HepG2 (cell line): ENCODE results near the gene MCF2L. TPM values are rescaled to one million over a fixed set of nuclear protein-coding genes. Genes with fewer than 3 reads are reported as not detected.

Source experiments
- CBX5 ChIP-seq: sonication (generic); formaldehyde crosslinking; IDR thresholded peaks from 2 replicates; pipeline ENCODE4 v1.4.0; 2020; ENCODE audit warnings: missing genetic modification reagents, borderline replicate concordance
- FIP1L1 ChIP-seq: fragments of 200-400 bp; formaldehyde crosslinking; IDR thresholded peaks from 2 replicates; pipeline ENCODE4 v1.6.1; 2018; ENCODE audit warnings: low read depth, mild to moderate bottlenecking, low read length, moderate library complexity, borderline replicate concordance; ENCODE audit not compliant: insufficient read depth
- HNRNPLL ChIP-seq: fragments of 200-400 bp; formaldehyde crosslinking; IDR thresholded peaks from 2 replicates; pipeline ENCODE4 v1.6.1; 2017; ENCODE audit warnings: mild to moderate bottlenecking, low read depth, low read length; ENCODE audit not compliant: poor library complexity, severe bottlenecking
- NR2F2 ChIP-seq: IDR thresholded peaks from 2 replicates; pipeline ENCODE4 v1.6.1; 2012; ENCODE audit warnings: low read depth, inconsistent platforms, borderline replicate concordance
- PHB2 ChIP-seq: fragments of 450-650 bp; IDR thresholded peaks from 2 replicates; pipeline ENCODE4 v1.6.1; 2018; ENCODE audit not compliant: partially characterized antibody
- ZBTB42 ChIP-seq: sonication (generic); formaldehyde crosslinking; IDR thresholded peaks from 2 replicates; pipeline ENCODE4 v1.5.0; 2020; ENCODE audit warnings: mild to moderate bottlenecking, missing genetic modification reagents
- ZNF629 ChIP-seq: sonication (generic); formaldehyde crosslinking; conservative IDR thresholded peaks from 2 replicates; pipeline ENCODE4 v1.5.0; 2020; ENCODE audit warnings: missing genetic modification reagents
- ZNF672 ChIP-seq: sonication (generic); formaldehyde crosslinking; IDR thresholded peaks from 2 replicates; pipeline ENCODE4 v1.8.1; 2022; ENCODE audit warnings: missing genetic modification reagents
- ZNF75D ChIP-seq: sonication (generic); formaldehyde crosslinking; IDR thresholded peaks from 2 replicates; pipeline ENCODE4 v1.8.1; 2023; ENCODE audit warnings: missing genetic modification reagents, mild to moderate bottlenecking, borderline replicate concordance
- polyA plus RNA-seq, 8 experiments: library from polyadenylated mRNA; depleted of rRNA in 3 of 8; stranded (reverse) in 7 of 8; unstranded in 1 of 8; fragments of >200 nt; fragmentation: Illumina TruSeq in 4 of 8; extraction: Trizol in 4 of 8; gene quantifications; 2 replicates each; pipeline versions ENCODE4 v1.2.1 to v1.2.3, GENCODE V29; 2011 to 2016; ENCODE audit warnings: low read depth in 4 of 8, missing spikeins in 1 of 8, mixed read lengths in 1 of 8; ENCODE audit not compliant: insufficient read depth in 1 of 8
- total RNA-seq, 5 experiments: library from RNA; depleted of rRNA; stranded (reverse); fragments of >200 nt; fragmentation: Illumina TruSeq; extraction: Trizol; gene quantifications; 2 replicates each; pipeline ENCODE4 v1.2.3, GENCODE V29; 2016; ENCODE audit warnings: low read depth in 1 of 5
- TF ChIP-seq, protein P1 (sequence below): IDR thresholded peaks from 2 replicates; pipeline ENCODE4 v1.6.1; 2016; ENCODE audit warnings: missing compliant biosample characterization, missing genetic modification reagents, borderline replicate concordance
- TF ChIP-seq, protein P2 (sequence below): sonication (generic); formaldehyde crosslinking; IDR thresholded peaks from 2 replicates; pipeline ENCODE4 v1.5.0; 2020; ENCODE audit warnings: mild to moderate bottlenecking, missing genetic modification reagents, borderline replicate concordance

The MCF2L gene
- total and polyA plus RNA-seq, 2 of the 13 experiments (the other 11 are each of a cell fraction or from before 2014, with no cell fraction given), result 19.4 to 28.4 TPM

DNA sequence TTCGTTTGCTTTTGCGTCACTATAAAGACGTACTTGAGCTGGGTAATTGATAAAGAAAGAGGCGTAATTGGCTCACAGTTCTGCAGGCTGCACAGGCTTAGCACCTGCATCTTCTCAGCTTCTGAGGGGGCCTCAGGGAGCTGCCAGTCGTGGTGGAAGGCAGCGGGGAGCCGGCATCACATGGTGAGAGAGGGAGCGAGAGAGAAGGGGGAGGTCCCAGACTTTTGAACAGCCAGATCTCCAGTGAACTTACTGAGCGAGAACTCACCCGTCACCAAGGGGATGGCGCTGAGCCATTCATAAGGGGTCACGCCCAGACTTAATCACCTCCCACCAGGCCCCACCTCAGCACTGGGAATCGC, 77.8 kb downstream of the MCF2L start (continued):
- TF ChIP-seq ZBTB42 (CRISPR knock-in tag) (no peak), PHB2 (no peak), CBX5 (CRISPR knock-in tag) (no peak), HNRNPLL (no peak), ZNF629 (CRISPR knock-in tag) (no peak), FIP1L1 (no peak), ZNF672 (no peak), ZNF75D (CRISPR knock-in tag) (no peak), NR2F2 (no peak)
- TF ChIP-seq, protein P1, sequence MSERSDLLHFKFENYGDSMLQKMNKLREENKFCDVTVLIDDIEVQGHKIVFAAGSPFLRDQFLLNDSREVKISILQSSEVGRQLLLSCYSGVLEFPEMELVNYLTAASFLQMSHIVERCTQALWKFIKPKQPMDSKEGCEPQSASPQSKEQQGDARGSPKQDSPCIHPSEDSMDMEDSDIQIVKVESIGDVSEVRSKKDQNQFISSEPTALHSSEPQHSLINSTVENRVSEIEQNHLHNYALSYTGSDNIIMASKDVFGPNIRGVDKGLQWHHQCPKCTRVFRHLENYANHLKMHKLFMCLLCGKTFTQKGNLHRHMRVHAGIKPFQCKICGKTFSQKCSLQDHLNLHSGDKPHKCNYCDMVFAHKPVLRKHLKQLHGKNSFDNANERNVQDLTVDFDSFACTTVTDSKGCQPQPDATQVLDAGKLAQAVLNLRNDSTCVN (CRISPR knock-in tag), result no peak
- TF ChIP-seq, protein P2, sequence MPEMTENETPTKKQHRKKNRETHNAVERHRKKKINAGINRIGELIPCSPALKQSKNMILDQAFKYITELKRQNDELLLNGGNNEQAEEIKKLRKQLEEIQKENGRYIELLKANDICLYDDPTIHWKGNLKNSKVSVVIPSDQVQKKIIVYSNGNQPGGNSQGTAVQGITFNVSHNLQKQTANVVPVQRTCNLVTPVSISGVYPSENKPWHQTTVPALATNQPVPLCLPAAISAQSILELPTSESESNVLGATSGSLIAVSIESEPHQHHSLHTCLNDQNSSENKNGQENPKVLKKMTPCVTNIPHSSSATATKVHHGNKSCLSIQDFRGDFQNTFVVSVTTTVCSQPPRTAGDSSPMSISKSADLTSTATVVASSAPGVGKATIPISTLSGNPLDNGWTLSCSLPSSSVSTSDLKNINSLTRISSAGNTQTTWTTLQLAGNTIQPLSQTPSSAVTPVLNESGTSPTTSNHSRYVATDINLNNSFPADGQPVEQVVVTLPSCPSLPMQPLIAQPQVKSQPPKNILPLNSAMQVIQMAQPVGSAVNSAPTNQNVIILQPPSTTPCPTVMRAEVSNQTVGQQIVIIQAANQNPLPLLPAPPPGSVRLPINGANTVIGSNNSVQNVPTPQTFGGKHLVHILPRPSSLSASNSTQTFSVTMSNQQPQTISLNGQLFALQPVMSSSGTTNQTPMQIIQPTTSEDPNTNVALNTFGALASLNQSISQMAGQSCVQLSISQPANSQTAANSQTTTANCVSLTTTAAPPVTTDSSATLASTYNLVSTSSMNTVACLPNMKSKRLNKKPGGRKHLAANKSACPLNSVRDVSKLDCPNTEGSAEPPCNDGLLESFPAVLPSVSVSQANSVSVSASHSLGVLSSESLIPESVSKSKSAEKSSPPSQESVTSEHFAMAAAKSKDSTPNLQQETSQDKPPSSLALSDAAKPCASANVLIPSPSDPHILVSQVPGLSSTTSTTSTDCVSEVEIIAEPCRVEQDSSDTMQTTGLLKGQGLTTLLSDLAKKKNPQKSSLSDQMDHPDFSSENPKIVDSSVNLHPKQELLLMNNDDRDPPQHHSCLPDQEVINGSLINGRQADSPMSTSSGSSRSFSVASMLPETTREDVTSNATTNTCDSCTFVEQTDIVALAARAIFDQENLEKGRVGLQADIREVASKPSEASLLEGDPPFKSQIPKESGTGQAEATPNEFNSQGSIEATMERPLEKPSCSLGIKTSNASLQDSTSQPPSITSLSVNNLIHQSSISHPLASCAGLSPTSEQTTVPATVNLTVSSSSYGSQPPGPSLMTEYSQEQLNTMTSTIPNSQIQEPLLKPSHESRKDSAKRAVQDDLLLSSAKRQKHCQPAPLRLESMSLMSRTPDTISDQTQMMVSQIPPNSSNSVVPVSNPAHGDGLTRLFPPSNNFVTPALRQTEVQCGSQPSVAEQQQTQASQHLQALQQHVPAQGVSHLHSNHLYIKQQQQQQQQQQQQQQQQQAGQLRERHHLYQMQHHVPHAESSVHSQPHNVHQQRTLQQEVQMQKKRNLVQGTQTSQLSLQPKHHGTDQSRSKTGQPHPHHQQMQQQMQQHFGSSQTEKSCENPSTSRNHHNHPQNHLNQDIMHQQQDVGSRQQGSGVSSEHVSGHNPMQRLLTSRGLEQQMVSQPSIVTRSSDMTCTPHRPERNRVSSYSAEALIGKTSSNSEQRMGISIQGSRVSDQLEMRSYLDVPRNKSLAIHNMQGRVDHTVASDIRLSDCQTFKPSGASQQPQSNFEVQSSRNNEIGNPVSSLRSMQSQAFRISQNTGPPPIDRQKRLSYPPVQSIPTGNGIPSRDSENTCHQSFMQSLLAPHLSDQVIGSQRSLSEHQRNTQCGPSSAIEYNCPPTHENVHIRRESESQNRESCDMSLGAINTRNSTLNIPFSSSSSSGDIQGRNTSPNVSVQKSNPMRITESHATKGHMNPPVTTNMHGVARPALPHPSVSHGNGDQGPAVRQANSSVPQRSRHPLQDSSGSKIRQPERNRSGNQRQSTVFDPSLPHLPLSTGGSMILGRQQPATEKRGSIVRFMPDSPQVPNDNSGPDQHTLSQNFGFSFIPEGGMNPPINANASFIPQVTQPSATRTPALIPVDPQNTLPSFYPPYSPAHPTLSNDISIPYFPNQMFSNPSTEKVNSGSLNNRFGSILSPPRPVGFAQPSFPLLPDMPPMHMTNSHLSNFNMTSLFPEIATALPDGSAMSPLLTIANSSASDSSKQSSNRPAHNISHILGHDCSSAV (CRISPR knock-in tag), result no peak
